Mesodermal cell (in vitro differentiated cells): Measurements from ENCODE around the gene TAF1B.
"Not testable (repeated sequence)": the region's sequence is repeated elsewhere in the genome, so short reads cannot be mapped to it uniquely, and the experiment has no call there.

Source experiments
- H3K27ac ChIP-seq: 2 replicates; pipeline ENCODE4 v1.7.0; 2013; ENCODE audit warnings: mild to moderate bottlenecking, low read depth, low read length, moderate library complexity; ENCODE audit not compliant: severe bottlenecking
- H3K36me3 ChIP-seq: 2 replicates; pipeline ENCODE4 v1.7.1; 2013; ENCODE audit warnings: mild to moderate bottlenecking, low read length, moderate library complexity; ENCODE audit not compliant: control insufficient read depth, insufficient read depth
- H3K4me1 ChIP-seq: one replicate; pipeline ENCODE4 v1.7.1; 2013; ENCODE audit warnings: mild to moderate bottlenecking, low read length; ENCODE audit not compliant: insufficient read depth, control insufficient read depth, poor library complexity, severe bottlenecking
- H3K4me3 ChIP-seq: 2 replicates; pipeline ENCODE4 v1.7.0; 2013; ENCODE audit warnings: low read length, control low read depth, mild to moderate bottlenecking; ENCODE audit not compliant: insufficient read depth, poor library complexity, severe bottlenecking; ENCODE audit errors: extremely low read depth
- H3K9me3 ChIP-seq: 2 replicates; pipeline ENCODE4 v1.7.1; 2013; ENCODE audit warnings: mild to moderate bottlenecking, low read length, moderate library complexity; ENCODE audit not compliant: control insufficient read depth
- WGBS, 2 experiments: methylation state at CpG; one replicate each; pipeline ENCODE4 v1.1.5; 2013; ENCODE audit warnings: missing lambda C conversion rate in 2 of 2; ENCODE audit not compliant: insufficient coverage in 2 of 2; 5-methylcytosine and 5-hydroxymethylcytosine counted together

TAF1B gene

GRCh38 chr2:9858730-9859068 lies 15.4 kb downstream of the TAF1B start:
- Histone ChIP-seq H3K4me3 (no peak overlapping the region), H3K27ac (no peak overlapping the region), H3K9me3 (peaks cover 53% of the 10 kb centered on the region), H3K36me3 (peaks cover 81% of the 10 kb centered on the region), H3K4me1 (no peaks in the 10 kb centered on the region)
- WGBS, 2 experiments, result 88 to 89% methylated on average over 5 of the region's 5 CpGs

GRCh38 chr2:9860922-9861580 lies 17.8 kb downstream of the TAF1B start:
- H3K4me3 ChIP-seq, H3K4me1 ChIP-seq, H3K27ac ChIP-seq: not testable (repeated sequence)
- Histone ChIP-seq H3K36me3 (peaks cover 58% of the 10 kb centered on the region), H3K9me3 (peaks cover 50% of the 10 kb centered on the region)
- 95 to 97% methylated on average over 17 to 20 of the region's 21 CpGs for WGBS, 2 experiments

- peaks cover 51% of the 10 kb centered on the region for H3K36me3 ChIP-seq
- H3K27ac ChIP-seq, result no peak overlapping the region
- 90 to 97% methylated on average over 5 to 6 of the region's 6 CpGs for WGBS, 2 experiments
- no peaks in the 10 kb centered on the region for H3K9me3 ChIP-seq
- no peak overlapping the region for H3K4me3 ChIP-seq
- H3K4me1 ChIP-seq, result no peaks in the 10 kb centered on the region
These were observed 24.6 kb downstream of the TAF1B start for GRCh38 chr2:9867881-9868280.

GRCh38 chr2:9873337-9873736 lies 30.1 kb downstream of the TAF1B start:
- Histone ChIP-seq H3K9me3 (no peaks in the 10 kb centered on the region), H3K36me3 (peaks cover 96% of the 10 kb centered on the region), H3K4me1 (peaks cover 5% of the 10 kb centered on the region), H3K4me3 (no peak overlapping the region), H3K27ac (no peak overlapping the region)
- 100% methylated on average over 1 of the region's 1 CpG; no CpG with 5 or more reads in 1 of the 2 experiments for WGBS, 2 experiments

GRCh38 chr2:9877026-9877425 lies 33.8 kb downstream of the TAF1B start:
- Histone ChIP-seq H3K27ac (no peak overlapping the region), H3K4me1 (peaks cover 9% of the 10 kb centered on the region), H3K36me3 (peaks cover 92% of the 10 kb centered on the region), H3K4me3 (no peak overlapping the region), H3K9me3 (no peaks in the 10 kb centered on the region)
- 80 to 100% methylated on average over 1 to 2 of the region's 2 CpGs for WGBS, 2 experiments

GRCh38 chr2:9877726-9878125 lies 34.5 kb downstream of the TAF1B start:
- no peaks in the 10 kb centered on the region for H3K9me3 ChIP-seq
- H3K27ac ChIP-seq, result no peak overlapping the region
- peaks cover 88% of the 10 kb centered on the region for H3K36me3 ChIP-seq
- peaks cover 9% of the 10 kb centered on the region for H3K4me1 ChIP-seq
- no CpG with 5 or more reads among the region's 2 CpGs for WGBS, 2 experiments
- no peak overlapping the region for H3K4me3 ChIP-seq

- no peaks in the 10 kb centered on the region for H3K9me3 ChIP-seq
- no peak overlapping the region for H3K27ac ChIP-seq
- peaks cover 9% of the 10 kb centered on the region for H3K4me1 ChIP-seq
- 94 to 97% methylated on average over 3 to 6 of the region's 7 CpGs for WGBS, 2 experiments
- H3K4me3 ChIP-seq, result no peak overlapping the region
- H3K36me3 ChIP-seq, result peaks cover 85% of the 10 kb centered on the region
These were observed 36.4 kb downstream of the TAF1B start for GRCh38 chr2:9879455-9880194.

GRCh38 chr2:9883897-9884296 lies 40.6 kb downstream of the TAF1B start:
- H3K4me1 ChIP-seq, result peaks cover 4% of the 10 kb centered on the region
- 95 to 99% methylated on average over 13 to 16 of the region's 17 CpGs for WGBS, 2 experiments
- H3K4me3 ChIP-seq, result no peak overlapping the region
- no peaks in the 10 kb centered on the region for H3K9me3 ChIP-seq
- H3K36me3 ChIP-seq, result peaks cover 75% of the 10 kb centered on the region
- no peak overlapping the region for H3K27ac ChIP-seq

- peaks cover 69% of the 10 kb centered on the region for H3K36me3 ChIP-seq
- no peak overlapping the region for H3K27ac ChIP-seq
- no peak overlapping the region for H3K4me3 ChIP-seq
- H3K9me3 ChIP-seq, result no peaks in the 10 kb centered on the region
- H3K4me1 ChIP-seq, result peaks cover 4% of the 10 kb centered on the region
- 83 to 88% methylated on average over 5 of the region's 6 CpGs for WGBS, 2 experiments
These were observed 41.2 kb downstream of the TAF1B start for GRCh38 chr2:9884436-9884835.

- H3K27ac ChIP-seq, result no peak overlapping the region
- H3K9me3 ChIP-seq, result no peaks in the 10 kb centered on the region
- no peak overlapping the region for H3K4me3 ChIP-seq
- no peaks in the 10 kb centered on the region for H3K4me1 ChIP-seq
- WGBS, 2 experiments, result 100% methylated on average over 2 to 3 of the region's 4 CpGs
- peaks cover 67% of the 10 kb centered on the region for H3K36me3 ChIP-seq
These were observed 41.9 kb downstream of the TAF1B start for GRCh38 chr2:9885036-9885684.

- Histone ChIP-seq H3K4me1 (no peaks in the 10 kb centered on the region), H3K27ac (no peak overlapping the region), H3K9me3 (no peaks in the 10 kb centered on the region), H3K4me3 (no peak overlapping the region), H3K36me3 (peaks cover 62% of the 10 kb centered on the region)
- WGBS, 2 experiments, result no CpG with 5 or more reads among the region's 1 CpG
These were observed 44.2 kb downstream of the TAF1B start for GRCh38 chr2:9887513-9887912.
